Measurements from ENCODE around the gene PLCB1.
A peak's percentile ranks its signal among the peaks of the same experiment; 100 is the strongest.

Gene PLCB1

DNA sequence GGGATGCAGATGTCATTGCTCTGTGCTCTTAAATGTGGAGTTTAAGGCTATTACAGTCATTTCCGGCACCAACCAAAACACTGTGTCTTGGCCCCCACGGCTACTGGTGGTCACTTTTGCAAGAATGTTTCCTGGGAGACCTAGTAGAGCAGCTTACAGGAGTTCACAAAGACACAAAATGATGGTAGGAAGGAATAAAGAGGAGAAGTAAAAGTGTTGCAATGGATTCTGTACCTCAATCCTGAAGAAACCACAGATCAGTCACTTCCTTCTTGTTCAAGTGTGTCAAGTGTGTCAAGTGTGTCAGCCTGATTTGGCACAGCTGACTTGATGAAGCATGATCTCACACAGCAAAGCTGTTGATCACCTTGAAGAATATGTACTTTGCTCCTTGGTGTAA is 344.0 kb downstream of the PLCB1 start:
- no peaks in the 10 kb centered on the region for H3K36me3 ChIP-seq (ENCODE audit: insufficient read depth, low read length)
- no peak overlapping the region for H3K4me3 ChIP-seq (ENCODE audit: low read length, poor library complexity, severe bottlenecking)
- H3K9me3 ChIP-seq (ENCODE audit: insufficient read depth, low read depth, low read length): no peaks in the 10 kb centered on the region
- no peak overlapping the region for H3K9ac ChIP-seq (ENCODE audit: low read depth, low read length, poor library complexity, severe bottlenecking)
- no peaks in the 10 kb centered on the region for H4K20me1 ChIP-seq (ENCODE audit: insufficient read depth, low read length, poor library complexity, severe bottlenecking)
- TF ChIP-seq EZH2phosphoT487 (IDR thresholded peaks at IDR 0.05; ENCODE audit: borderline replicate concordance): no peak
- TF ChIP-seq, protein P1, sequence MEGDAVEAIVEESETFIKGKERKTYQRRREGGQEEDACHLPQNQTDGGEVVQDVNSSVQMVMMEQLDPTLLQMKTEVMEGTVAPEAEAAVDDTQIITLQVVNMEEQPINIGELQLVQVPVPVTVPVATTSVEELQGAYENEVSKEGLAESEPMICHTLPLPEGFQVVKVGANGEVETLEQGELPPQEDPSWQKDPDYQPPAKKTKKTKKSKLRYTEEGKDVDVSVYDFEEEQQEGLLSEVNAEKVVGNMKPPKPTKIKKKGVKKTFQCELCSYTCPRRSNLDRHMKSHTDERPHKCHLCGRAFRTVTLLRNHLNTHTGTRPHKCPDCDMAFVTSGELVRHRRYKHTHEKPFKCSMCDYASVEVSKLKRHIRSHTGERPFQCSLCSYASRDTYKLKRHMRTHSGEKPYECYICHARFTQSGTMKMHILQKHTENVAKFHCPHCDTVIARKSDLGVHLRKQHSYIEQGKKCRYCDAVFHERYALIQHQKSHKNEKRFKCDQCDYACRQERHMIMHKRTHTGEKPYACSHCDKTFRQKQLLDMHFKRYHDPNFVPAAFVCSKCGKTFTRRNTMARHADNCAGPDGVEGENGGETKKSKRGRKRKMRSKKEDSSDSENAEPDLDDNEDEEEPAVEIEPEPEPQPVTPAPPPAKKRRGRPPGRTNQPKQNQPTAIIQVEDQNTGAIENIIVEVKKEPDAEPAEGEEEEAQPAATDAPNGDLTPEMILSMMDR (conservative IDR thresholded peaks at IDR 0.05; ENCODE audit: low read length): no peak
- no peaks in the 10 kb centered on the region for H3K9me2 ChIP-seq (replicated peaks; ENCODE audit: low read depth, low read length)
- no peak overlapping the region for H2AFZ ChIP-seq (ENCODE audit: low read length)
- H3F3A ChIP-seq (ENCODE audit: low read depth): no peaks in the 10 kb centered on the region
- H3K4me1 ChIP-seq (ENCODE audit: insufficient read depth, low read length, poor library complexity, severe bottlenecking): peaks cover 41% of the 10 kb centered on the region
- H3K27me3 ChIP-seq (ENCODE audit: insufficient read depth, low read length, poor library complexity, severe bottlenecking): no peaks in the 10 kb centered on the region
- H3K4me2 ChIP-seq (ENCODE audit: low read depth, low read length, poor library complexity, severe bottlenecking): peak overlapping the region; percentile 8
- H3K79me2 ChIP-seq (ENCODE audit: insufficient read depth, low read length): no peaks in the 10 kb centered on the region

DNA sequence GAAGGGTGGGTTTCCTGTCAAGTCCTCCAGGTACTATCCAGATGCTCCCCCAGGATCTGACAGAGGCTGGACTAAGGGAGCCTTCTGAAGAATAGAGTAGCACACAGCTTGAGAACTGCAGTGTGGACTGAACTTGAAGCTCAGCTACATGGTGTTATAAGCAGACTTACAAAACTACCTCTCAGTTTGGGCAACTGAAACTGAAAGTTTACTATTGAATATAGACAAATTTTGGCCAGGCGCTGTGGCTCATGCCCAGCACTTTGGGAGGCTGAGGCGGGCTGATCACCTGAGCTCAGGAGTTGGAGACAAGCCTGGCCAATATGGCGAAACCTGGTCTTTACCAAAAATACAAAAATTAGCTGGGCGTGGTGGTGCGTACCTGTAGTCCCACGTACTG is 348.5 kb downstream of the PLCB1 start:
- H3K27me3 ChIP-seq (ENCODE audit: insufficient read depth, low read length, poor library complexity, severe bottlenecking): no peaks in the 10 kb centered on the region
- H3K4me1 ChIP-seq (ENCODE audit: insufficient read depth, low read length, poor library complexity, severe bottlenecking): peaks cover 36% of the 10 kb centered on the region
- H2AFZ ChIP-seq (ENCODE audit: low read length): no peak overlapping the region
- no peaks in the 10 kb centered on the region for H3F3A ChIP-seq (ENCODE audit: low read depth)
- no peak overlapping the region for H3K9ac ChIP-seq (ENCODE audit: low read depth, low read length, poor library complexity, severe bottlenecking)
- H3K36me3 ChIP-seq (ENCODE audit: insufficient read depth, low read length): no peaks in the 10 kb centered on the region
- H3K9me2 ChIP-seq (replicated peaks; ENCODE audit: low read depth, low read length): no peaks in the 10 kb centered on the region
- TF ChIP-seq EZH2phosphoT487 (IDR thresholded peaks at IDR 0.05; ENCODE audit: borderline replicate concordance): no peak
- TF ChIP-seq, protein P1 (conservative IDR thresholded peaks at IDR 0.05; ENCODE audit: low read length): no peak
- peak overlapping the region; percentile 56 for H3K4me2 ChIP-seq (ENCODE audit: low read depth, low read length, poor library complexity, severe bottlenecking)
- H3K79me2 ChIP-seq (ENCODE audit: insufficient read depth, low read length): no peaks in the 10 kb centered on the region
- H3K4me3 ChIP-seq (ENCODE audit: low read length, poor library complexity, severe bottlenecking): no peak overlapping the region
- H3K9me3 ChIP-seq (ENCODE audit: insufficient read depth, low read depth, low read length): 0 out of 2 replicates have a peak, but pooled peaks cover 3% of the 10 kb centered on the region
- H4K20me1 ChIP-seq (ENCODE audit: insufficient read depth, low read length, poor library complexity, severe bottlenecking): no peaks in the 10 kb centered on the region

DNA sequence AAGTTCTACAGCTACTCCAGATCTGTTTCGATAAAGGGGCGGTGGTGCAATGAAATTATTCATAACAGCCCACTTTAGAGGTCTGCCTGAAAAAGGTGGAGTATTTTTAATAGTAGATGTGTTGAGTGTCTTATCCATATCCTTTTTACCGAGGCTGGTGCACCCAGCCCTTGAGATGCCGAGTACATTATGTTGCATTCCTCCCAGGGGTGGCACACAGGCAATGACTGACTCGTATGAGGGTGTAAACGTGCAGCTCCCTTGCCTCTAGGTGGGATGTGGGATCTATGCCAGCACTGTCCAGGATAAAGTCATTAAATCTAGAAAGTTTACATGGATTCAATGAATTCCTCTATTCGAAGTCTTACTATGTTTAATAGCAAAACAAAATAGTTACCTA is 355.6 kb downstream of the PLCB1 start:
- Histone ChIP-seq H3K27me3 (ENCODE audit: insufficient read depth, low read length, poor library complexity, severe bottlenecking) (no peaks in the 10 kb centered on the region), H4K20me1 (ENCODE audit: insufficient read depth, low read length, poor library complexity, severe bottlenecking) (no peaks in the 10 kb centered on the region), H3F3A (ENCODE audit: low read depth) (no peaks in the 10 kb centered on the region), H3K9ac (ENCODE audit: low read depth, low read length, poor library complexity, severe bottlenecking) (no peak overlapping the region), H2AFZ (ENCODE audit: low read length) (no peak overlapping the region), H3K9me2 (replicated peaks; ENCODE audit: low read depth, low read length) (no peaks in the 10 kb centered on the region), H3K4me3 (ENCODE audit: low read length, poor library complexity, severe bottlenecking) (no peak overlapping the region), H3K4me1 (ENCODE audit: insufficient read depth, low read length, poor library complexity, severe bottlenecking) (peaks cover 6% of the 10 kb centered on the region), H3K79me2 (ENCODE audit: insufficient read depth, low read length) (no peaks in the 10 kb centered on the region), H3K9me3 (ENCODE audit: insufficient read depth, low read depth, low read length) (peaks cover 8% of the 10 kb centered on the region; the same call in 1 of the 2 replicates), H3K36me3 (ENCODE audit: insufficient read depth, low read length) (no peaks in the 10 kb centered on the region), H3K4me2 (ENCODE audit: low read depth, low read length, poor library complexity, severe bottlenecking) (no peak overlapping the region)
- TF ChIP-seq, protein P1 (conservative IDR thresholded peaks at IDR 0.05; ENCODE audit: low read length): no peak
- TF ChIP-seq EZH2phosphoT487 (IDR thresholded peaks at IDR 0.05; ENCODE audit: borderline replicate concordance): no peak
